ENCODE measurements around the gene TBX18.

- TF ChIP-seq POLR2A (IDR thresholded peaks at IDR 0.05) = no peak
- TF ChIP-seq POLR2AphosphoS5 (IDR thresholded peaks at IDR 0.05) = no peak
Measured at GRCh38 chr6:84752118-84752850, 12.1 kb downstream of the TBX18 start.

Measured in breast epithelium (tissue), 3 donors.